Measurements from ENCODE around the gene PPIL6. TPM values are rescaled to one million over a fixed set of nuclear protein-coding genes. Genes with fewer than 3 reads are reported as not detected.

The PPIL6 gene
- polyA plus RNA-seq, 2 of the 4 experiments (the other 2 are of a cell fraction): 1.6 to 5.0 TPM

GRCh38 chr6:109440331-109441068 lies at the start of gene PPIL6, which contains the start of gene SMPD2 (continued):
- TF ChIP-seq BCL3 (IDR thresholded peaks at IDR 0.05) (no peak), ZSCAN20 (CRISPR knock-in tag; IDR thresholded peaks at IDR 0.05) (no peak), TFCP2L1 (CRISPR knock-in tag; IDR thresholded peaks at IDR 0.05) (no peak), ZC3H11A (IDR thresholded peaks at IDR 0.05) (no peak), POLR2AphosphoS2 (conservative IDR thresholded peaks at IDR 0.05; ENCODE audit: low read length) (no peak), FOXS1 (CRISPR knock-in tag; IDR thresholded peaks at IDR 0.05) (no peak), PBX3 (IDR thresholded peaks at IDR 0.05) (no peak), RCOR1 (IDR thresholded peaks at IDR 0.05; ENCODE audit: low read depth, low read length) (no peak), EHMT2 (IDR thresholded peaks at IDR 0.05; ENCODE audit: low read depth) (no peak), NFE2L2 (conservative IDR thresholded peaks at IDR 0.05; ENCODE audit: low read length) (no peak), ZNF302 (CRISPR knock-in tag; IDR thresholded peaks at IDR 0.05) (no peak), MAZ (IDR thresholded peaks at IDR 0.05; ENCODE audit: borderline replicate concordance, low read depth, low read length) (no peak), FOSB (CRISPR knock-in tag; IDR thresholded peaks at IDR 0.05) (no peak), KDM1A (IDR thresholded peaks at IDR 0.05; ENCODE audit: low read depth) (no peak), JUNB (IDR thresholded peaks at IDR 0.05) (no peak), HMGXB4 (CRISPR knock-in tag; IDR thresholded peaks at IDR 0.05; ENCODE audit: borderline replicate concordance) (peak; percentile 14; the same call in 1 of the 2 replicates), HOXB13 (CRISPR knock-in tag; IDR thresholded peaks at IDR 0.05; ENCODE audit: low read depth) (no peak), EHF (CRISPR knock-in tag; IDR thresholded peaks at IDR 0.05) (no peak), RNF2 (IDR thresholded peaks at IDR 0.05; ENCODE audit: borderline replicate concordance, low read depth) (peak; percentile 67; the same call in 1 of the 2 replicates), CEBPB (IDR thresholded peaks at IDR 0.05) (no peak), HOXA7 (CRISPR knock-in tag; IDR thresholded peaks at IDR 0.05) (no peak), USF2 (IDR thresholded peaks at IDR 0.05) (no peak), HES2 (IDR thresholded peaks at IDR 0.05) (no peak), RAD21 (conservative IDR thresholded peaks at IDR 0.05 in 1 of 2, IDR thresholded peaks at IDR 0.05 in 1 of 2) (no peak), NR3C1 (IDR thresholded peaks at IDR 0.05) (no peak), NPAS2 (CRISPR knock-in tag; IDR thresholded peaks at IDR 0.05; ENCODE audit: borderline replicate concordance) (no peak), BHLHE40 (IDR thresholded peaks at IDR 0.05; ENCODE audit: low read depth, low read length) (no peak)

Data from A549 (cell line).